DMS114 treated with DMSO at 0.1 percent for 48 hours (cell line): ENCODE results near the gene CRB2.
A peak's percentile ranks its signal among the peaks of the same experiment; 100 is the strongest.
"Not testable (repeated sequence)": the region's sequence is repeated elsewhere in the genome, so short reads cannot be mapped to it uniquely, and the experiment has no call there.

Experiments used
- DNase-seq: peaks from one replicate; lab custom pipeline; 2025; ENCODE audit not compliant: unreplicated experiment; lab: John Stamatoyannopoulos, UW

CRB2 gene

DNA sequence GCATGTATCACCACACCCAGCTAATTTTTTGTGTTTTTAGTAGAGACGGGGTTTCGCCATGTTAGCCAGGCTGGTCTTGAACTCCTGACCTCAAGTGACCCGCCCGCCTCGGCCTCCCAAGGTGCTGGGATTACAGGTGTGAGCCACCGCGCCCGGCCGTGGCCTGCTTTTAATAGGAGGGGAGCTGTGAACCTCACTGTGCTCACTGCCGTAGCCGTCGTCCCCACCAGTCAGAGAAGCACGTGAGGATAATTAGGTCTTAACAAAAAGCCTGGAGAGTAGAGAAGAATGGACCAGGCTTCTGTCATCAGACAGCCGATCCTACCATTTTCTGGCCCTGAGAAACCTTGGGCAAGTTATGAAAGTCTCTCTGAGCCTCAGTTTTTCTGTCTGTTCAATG, 42.9 kb downstream of the CRB2 start:
- not testable (repeated sequence) for DNase-seq

DNA sequence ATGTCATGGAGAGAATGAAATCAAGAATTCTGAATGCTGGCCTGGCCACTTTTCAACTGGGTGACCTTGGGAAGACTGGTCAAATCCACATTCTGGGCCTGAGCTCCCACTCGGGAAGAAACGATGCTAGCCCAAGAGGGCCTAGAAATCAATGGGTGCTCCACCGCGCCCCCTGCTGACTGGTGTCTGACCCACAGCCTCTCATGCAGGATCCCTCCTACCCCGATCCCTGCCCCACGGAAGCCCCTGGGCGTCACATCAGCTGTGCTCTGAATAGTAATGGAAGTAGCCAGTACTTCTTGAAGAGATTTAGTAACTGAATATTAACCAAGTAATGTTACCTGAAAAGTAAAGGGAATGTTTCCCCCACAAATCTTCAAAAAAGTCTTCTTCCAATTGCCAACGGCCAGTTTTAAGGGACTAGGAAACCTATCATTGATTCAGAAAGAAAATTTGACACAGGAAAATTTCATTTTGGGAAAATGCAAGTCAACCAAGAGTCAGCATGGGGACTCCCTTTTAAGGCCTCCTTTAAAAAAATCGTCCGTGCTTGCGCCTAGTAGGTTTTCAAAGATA, 43.9 kb downstream of the CRB2 start:
- no peak for DNase-seq

DNA sequence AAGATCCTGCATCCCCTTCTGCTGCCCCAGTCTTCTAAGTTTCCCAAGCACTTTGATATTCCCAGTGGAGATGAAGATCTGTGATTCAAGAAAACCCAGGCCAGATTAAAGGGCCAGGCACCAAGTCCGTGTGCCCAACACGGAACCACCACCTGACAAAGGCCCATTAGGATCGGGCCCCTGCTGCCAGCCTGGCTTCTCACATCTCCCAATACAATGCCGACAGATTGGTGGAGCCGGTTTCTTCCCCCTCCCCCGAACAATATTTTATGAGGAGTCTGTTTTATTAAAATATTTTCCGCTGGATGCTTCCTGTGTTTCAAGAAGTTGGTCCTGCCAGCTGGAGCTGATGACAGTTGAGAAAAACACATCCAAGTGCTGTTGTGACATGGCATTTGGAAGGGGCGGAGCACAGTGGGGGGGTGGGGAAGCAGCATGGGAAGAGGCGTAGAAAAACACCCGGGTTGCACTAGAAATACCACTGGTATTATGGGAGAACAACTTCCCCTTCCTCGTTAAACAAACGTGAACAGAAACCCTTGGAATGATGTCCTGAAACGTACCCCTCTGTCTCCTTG, 45.0 kb downstream of the CRB2 start:
- DNase-seq: no peak

DNA sequence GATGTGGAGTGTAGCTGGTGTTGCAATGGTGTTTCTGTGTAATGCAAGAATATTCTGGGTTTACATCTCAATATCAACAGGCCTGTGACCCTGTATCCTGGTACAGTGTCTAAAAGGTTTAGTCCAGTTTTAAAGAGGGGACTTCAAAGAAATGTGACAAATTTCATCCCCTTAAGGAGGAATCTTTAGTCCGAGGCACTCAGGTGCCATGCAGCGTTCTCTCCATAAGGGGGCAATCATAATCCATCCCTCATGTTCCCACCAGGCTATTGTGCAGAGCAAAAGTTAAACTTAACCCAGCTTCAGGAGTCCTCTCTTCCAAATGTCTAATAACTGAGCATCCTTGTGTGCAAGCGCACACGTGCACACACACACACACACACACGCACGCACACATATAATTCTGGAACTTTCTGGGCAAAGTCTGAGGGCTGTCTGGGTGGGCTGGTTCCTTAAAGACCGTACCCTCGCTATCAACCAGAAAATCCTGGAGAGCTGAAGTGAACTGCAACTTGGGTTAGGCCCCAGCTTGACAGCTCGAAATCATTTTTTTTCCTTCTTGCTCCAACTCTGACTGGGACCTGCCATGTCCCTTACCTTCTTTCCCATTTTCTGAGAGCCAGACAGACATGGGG, 46.0 kb downstream of the CRB2 start:
- DNase-seq: peak; percentile 31

DNA sequence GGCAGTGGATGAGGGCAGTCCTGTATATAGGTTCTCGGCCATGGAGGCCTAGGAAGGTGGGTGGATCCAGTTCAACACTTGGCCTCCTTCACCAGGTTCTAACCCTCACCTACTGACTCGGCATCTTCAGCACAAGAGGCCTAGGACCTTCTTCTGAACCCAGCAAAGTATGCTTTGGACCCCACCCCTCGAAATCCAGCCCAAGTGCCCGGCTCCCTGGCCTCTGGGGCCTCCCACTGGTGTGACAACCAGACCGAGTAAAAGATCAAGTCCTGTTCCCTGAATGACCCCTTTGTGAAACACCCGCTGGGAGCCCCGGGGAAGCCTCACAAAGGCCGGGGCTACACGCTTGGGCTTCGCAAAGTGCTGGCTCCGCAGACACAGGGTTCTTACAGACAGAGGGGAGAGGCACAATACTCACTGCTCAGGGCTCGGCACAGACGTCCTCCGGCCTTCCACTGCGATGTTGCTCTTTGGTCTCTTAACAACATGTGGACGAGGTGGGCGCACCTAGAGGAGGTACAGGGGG, 47.0 kb downstream of the CRB2 start:
- no peak for DNase-seq

DNA sequence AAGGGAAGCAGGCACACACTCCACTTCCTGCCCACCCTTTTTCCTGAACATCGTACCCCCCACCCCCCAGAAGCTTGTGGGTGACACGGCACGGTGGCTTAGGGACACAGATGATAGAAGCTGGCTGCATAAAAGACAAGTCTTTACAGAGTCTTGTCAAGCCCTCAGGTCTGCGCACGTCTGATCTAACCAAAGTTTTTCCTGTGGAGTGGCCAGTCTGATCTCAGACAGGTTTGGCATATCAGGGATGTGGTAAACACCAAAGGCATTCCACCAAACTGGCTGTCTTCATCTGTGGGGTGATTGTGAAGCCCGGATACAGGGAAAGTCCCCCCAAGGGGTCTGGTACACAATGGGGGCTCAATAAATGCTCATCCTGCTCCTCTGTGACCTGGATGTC, 50.0 kb downstream of the CRB2 start:
- DNase-seq: no peak

DNA sequence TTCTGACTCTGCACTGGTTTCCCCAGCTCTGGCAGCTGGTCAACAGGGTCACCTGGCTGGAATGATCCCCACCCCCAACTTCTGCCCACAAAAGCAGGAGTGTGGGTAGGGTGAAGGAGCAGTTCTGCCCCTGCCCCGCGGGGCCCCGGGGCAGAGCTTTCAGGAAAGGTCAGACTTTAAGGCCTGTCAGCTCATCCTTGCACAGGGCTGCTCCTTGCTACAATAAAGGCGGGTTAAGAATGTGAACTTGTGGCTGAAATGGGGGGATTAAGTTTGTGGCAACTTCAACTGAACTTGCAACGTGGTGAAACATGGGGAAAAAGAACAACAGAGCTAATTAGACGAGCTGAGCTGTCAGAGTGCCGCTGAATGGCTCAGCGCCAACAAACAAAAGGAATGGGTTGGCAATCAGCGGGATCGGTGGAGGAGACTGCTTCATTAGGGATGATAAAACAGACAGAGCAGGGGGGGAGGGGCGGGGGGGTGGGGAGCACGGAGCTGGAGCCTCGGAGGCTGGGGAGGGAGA, 50.8 kb downstream of the CRB2 start:
- DNase-seq: no peak

DNA sequence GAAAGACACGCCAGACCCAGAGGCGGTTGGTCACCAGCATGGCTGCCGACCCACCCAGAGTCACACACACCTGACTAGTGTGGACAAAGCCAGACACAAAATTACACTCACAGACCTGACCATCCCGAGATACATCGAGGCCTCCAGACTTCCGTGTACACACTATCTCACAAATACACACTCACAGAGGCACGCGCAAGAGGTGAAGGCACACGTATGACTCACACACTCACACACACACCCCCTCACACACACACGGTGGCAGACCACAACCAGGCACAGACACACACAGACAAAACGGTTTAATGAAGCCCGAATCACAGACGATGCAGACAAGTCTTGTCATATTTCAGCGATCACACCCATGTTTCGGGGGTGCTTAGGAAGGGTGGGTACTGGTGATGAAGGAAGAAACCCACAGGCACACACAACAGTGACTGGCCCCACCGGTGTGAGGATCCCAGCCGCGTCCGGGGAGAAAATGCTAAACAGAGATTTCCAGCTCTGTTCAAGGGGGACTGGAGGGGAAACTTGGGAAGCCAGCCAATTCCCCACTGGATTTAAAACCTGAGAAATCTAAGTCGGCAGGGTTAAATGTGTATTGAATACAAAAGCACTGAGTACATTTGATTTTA, 51.3 kb downstream of the CRB2 start:
- no peak for DNase-seq

DNA sequence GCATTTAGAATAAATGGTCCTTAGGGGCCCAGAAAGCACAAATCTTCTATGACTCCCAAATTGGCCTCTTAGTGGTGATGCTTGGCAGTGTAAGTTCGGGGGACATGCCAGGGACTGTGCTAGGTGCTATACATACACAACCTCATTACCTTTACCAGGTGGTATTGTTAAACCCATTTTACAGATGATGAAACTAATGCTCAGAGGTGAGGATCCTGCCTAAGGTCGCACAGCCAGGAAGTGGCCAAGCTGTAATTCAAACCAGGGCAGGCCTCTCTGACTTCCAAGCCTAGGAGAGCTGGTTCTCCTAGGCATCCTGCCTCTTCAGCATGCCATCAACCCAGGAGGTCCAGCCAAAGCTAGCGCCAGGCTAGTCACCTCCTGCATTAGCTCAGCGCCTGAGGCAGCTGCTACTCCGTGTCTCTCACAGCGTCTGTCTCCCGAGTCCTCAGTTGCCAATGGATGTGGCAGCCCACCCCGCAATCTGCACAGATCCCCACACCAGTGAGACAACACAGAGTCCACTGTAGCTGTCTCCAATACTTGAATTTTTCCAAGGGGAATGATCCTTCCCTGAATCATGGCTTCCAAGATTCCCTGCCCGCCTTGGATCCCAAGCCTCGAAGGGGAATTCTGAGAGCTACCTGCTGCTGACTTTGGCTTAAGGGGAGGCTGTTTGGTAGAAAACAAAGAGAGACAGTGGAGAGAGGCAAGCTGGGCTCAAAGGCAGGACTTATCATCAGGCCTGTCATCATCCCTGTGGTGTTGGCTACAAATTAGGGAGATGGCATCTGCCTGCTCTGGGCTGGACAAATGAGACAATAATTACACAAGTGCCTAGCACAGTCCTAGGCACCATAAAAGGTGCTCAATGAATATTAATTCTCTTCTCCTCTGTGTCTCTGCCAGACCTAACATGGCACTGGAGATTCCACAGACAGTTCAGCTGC, 52.6 kb downstream of the CRB2 start:
- no peak for DNase-seq

DNA sequence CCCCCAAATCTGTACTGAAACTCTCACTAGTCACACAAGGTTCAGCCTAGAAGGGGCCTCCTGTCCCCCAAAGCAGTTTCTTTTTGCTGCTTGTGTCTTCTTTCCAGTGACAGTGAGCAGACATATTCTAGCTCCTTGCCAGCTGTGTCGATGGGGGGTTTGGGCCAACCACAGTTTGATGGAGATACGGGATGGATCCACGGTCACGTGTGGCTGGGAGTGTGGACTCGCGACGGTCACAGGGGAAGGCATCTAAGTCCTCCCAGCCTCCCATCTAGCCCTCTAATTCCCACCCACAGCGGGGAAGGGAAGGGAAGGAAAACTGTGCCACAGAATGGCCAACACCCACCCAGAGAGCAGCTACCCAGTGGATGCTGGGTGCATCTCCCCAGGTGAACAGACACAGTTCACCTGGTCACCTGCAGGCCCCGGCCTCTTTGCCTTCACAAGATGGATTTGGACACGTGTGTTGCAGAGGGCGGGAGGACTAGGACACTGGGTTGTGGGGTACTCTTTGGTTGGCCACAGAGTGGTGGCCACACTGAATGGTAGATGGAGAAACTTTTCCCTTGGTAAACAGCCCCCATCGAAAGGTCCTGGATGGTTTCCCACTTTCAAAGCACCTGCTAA, 54.4 kb downstream of the CRB2 start:
- DNase-seq: no peak

DNA sequence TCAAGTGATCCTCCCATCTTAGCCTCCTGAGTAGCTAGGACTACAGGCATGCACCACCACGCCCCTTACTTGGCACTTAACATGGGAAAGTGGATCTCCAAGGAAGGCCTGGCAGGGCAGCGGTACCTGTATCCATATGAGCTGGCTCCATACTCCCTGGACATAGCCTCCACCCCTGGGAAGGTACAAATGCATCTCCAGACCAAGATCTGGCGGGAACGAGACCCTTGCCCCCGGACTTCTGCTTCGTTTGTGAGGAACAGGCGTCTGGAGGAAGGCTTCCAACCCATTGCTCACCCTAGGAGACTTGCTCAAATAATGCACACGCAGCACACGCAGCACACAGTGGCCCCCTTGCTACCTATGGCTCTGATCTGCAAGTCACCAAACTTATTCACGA, 55.2 kb downstream of the CRB2 start:
- no peak for DNase-seq

DNA sequence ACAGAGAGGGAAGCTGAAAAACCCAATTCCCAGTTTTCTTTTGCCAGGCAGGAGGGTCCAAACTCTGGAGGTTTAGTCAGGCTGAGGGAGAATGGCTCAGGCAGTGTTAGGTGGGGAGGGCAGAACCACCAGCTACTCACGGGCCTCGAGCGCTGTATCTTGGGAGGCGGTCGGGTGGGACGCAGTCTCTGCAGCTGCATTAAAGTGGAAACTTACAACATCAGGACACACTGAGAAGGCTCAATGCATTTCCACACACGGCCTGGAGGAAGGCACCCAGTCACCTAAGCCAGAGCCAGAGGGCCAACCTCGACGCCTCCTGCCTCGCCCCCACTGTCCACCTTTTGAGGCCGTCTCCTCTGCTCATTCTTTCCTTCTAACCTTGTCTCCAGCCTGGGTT, 55.6 kb downstream of the CRB2 start:
- no peak for DNase-seq

DNA sequence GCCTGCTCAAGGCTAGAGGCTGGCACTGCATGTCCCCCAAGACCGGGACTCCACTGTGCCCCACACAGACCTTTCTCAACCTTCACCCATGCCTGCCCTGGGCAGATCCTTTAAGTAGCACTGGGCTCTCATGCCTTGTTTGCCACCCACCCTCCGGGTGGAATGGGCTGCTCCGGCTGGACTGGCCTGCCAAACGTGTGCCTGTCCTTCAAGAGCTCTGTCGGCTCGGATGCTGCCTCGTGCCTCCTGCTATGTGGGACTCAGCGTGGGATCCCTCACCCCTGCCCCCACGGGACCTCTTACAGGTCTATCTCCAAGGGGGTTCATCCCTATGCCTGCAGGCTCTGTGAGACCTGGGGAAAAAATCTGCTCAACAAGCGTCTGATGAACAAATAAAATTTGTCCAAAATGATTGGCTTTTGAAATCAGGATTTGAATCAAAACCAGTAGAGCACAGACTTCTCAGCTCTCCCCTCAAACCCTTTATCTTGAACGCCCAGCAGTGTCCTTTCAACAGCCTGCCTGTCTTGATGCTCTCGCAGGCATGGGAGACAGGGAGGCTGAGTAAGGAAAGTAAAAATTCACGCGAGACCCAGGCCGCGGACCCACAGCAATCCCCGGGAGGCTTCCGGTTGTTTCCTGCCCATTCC, 56.3 kb downstream of the CRB2 start:
- DNase-seq: no peak

DNA sequence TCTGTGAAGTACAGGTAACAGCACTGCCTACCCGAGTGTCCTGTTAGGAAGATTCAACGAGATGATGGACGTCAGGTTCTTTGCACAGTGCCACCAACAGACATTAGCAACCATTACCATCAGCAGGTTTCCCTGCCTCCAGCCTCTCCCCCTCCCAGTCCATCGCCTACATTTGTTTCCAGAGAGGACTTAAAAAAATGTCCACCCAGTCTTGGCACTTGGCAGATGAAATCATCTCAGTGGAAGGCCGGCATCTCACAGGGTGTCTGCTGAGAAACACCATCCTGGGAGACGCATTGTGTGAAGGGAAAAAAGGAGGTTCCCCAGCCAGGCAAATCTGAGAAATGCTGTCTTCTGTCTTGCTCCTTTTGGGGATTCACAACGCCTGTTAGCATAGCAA, 58.2 kb downstream of the CRB2 start:
- no peak for DNase-seq

DNA sequence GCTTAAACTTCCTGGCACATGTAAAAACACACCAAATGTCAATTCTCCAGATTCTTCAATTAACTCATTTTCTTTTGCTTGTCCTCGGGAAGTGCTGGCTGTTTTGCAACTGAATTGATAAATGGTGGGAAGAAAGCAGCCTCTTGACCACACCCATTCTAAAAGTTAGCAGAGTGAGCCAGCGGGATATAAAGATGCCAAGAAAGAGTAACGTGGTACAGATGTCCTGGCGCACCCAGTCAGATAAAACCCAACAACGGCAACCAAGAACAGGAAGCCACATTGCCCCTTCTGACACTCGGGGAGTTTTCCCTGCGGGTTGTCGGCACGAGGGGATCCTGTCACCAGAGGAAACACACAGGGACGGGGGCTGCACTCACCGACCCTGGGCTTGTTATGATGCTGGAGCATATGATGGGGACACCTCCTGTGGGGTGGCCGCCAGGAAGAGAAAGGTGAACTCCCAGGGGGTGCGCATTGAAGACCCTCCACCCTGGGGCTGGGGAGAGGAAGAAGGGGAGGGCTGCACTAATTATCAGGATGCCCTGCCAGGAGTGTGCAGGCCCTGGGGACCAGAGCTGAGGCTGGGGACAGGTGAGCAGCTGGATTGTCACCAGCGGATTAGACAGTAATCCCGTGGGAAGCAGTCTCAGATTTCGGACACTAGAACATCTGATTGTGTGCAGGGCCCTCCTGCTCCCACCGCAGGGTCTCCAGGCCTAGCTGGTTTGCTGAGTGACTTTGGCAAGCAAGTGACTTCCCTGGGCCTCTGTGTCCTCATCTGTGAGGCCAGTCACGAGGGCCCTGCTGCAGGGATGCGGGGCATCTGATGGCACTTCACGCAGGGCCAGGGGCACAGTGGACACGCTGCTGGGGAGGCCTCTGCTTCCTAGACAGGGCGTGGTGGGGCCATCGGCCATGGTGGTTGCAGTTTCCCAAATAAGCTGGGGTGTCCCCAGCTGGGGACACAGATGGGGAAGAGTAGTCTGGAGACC, 59.2 kb downstream of the CRB2 start:
- no peak for DNase-seq

DNA sequence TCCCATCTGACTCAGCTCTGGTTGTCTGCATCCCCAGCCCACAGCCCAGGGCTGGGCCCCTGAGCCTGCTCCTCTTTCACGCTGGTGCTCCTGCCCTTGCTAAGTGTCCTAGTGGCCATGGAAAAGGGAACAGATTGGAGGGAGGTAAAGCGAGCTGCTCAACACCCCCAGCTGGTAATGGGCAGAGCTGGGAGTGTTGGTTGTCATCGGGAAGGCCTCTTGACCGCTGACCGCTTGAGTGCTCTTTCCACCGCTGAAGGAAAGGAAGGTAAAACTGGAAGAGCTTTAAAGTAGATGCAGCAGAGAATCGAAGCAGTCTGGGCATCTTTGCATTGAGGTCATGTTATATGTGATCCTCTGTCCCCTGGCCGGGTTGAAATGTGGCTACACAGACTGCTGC, 60.2 kb downstream of the CRB2 start:
- no peak for DNase-seq

DNA sequence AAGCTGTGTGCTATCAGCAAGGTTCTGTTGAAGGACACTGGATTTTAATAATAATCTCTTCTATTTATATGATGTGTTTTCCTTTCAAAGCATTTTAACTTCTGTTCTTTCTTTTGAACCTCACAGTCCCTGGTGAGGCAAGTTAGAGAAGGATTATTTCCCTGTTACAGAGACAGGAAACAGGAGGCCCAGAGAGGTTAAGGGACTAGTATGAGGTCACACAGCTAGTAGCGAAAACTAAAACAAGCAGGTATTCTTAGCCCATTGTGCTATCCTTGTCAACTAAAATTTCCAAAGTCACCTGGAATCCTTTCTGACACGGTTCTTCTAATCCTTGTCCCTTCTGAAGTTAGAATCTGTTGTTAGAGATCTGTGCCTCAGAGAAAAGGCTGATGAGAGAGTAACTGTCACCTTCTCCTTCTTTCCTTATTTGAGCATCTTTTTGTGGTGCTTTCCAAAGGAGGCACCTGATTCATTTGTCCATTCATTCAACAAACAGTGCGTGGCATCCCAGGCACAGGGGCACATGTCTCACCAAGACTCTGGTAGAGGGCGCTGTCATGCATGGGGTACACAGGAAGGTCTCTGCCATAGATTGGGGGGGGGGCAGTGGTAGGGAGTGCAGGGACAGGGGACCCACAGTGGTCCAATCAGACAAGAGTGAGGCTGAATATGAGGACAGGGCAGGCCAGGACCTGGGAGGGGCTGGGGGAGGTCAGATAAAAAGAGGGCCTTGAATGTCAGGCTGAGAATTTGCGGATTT, 61.5 kb downstream of the CRB2 start:
- DNase-seq: no peak

DNA sequence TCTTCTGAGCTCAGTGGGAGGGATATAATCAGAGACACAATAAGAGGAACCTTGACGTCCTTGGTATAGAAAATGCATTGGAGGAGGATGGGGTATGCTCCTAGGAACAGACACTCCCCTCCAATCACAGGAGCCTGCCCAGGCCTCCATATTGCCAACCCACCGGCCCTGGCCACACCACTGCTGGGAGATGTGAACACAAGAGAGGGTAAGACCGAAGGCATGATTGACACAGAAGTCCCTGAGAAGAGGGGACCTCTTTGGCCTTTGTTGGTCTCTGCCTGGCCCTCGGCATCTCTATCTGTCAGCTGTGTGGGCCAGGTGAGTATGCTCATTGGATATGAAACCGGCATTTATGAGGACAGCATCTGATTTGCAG, 62.0 kb downstream of the CRB2 start:
- DNase-seq: no peak
